Esophagus squamous epithelium (tissue), 5 donors: ENCODE data around the gene RBM39. TPM values are rescaled to one million over a fixed set of nuclear protein-coding genes. Genes with fewer than 3 reads are reported as not detected.
"Not testable (repeated sequence)": the region's sequence is repeated elsewhere in the genome, so short reads cannot be mapped to it uniquely, and the experiment has no call there.

Source experiments
- DNase-seq: peaks from one replicate; lab custom pipeline; 2025; lab: John Stamatoyannopoulos, UW
- H3K27ac ChIP-seq, 4 donors: fragments of 200-600 bp; sonication (generic); one replicate each; pipeline ENCODE4 v1.5.1; 2016 to 2019; ENCODE audit warnings: mild to moderate bottlenecking in 1 of 4
- H3K27me3 ChIP-seq, 4 donors: fragments of 200-600 bp; sonication (generic); 1 replicate in 3 of 4; 2 replicates in 1 of 4; pipeline versions ENCODE4 v1.5.1 to v1.6.0; 2017 to 2021; ENCODE audit warnings: antibody characterized with exemption in 1 of 4
- H3K36me3 ChIP-seq, 3 donors: fragments of 200-600 bp; sonication (generic); one replicate each; pipeline ENCODE4 v1.5.1; 2016 to 2019
- H3K4me1 ChIP-seq, 3 donors: fragments of 200-600 bp; sonication (generic); one replicate each; pipeline ENCODE4 v1.5.1; 2017 to 2019
- H3K4me3 ChIP-seq, 4 donors: fragments of 200-600 bp; sonication (generic); 1 replicate in 3 of 4; 2 replicates in 1 of 4; pipeline ENCODE4 v1.5.1; 2016 to 2019; ENCODE audit warnings: mild to moderate bottlenecking in 2 of 4, moderate library complexity in 1 of 4
- H3K9me3 ChIP-seq, 3 donors: fragments of 200-600 bp; sonication (generic); one replicate each; pipeline ENCODE4 v1.5.1; 2016 to 2019
- CTCF ChIP-seq, 6 experiments: fragments of 450-650 bp in 4 of 6; fragments of 200-600 bp in 2 of 6; sonication (generic) in 2 of 6; IDR thresholded peaks; one replicate each; pipeline ENCODE4 v1.5.1; 2016 to 2019; ENCODE audit warnings: antibody characterized with exemption in 6 of 6, mild to moderate bottlenecking in 4 of 6, moderate library complexity in 4 of 6
- POLR2A ChIP-seq, 4 donors: fragments of 450-650 bp; IDR thresholded peaks; one replicate each; pipeline ENCODE4 v1.6.1; 2017; ENCODE audit warnings: antibody characterized with exemption in 4 of 4, mild to moderate bottlenecking in 4 of 4, moderate library complexity in 3 of 4
- WGBS, 2 donors: methylation state at CpG; one replicate each; pipeline ENCODE4 v1.1.5; 2018; 5-methylcytosine and 5-hydroxymethylcytosine counted together
- intact Hi-C: fragments of 100-400 bp; cut with DNase I; formaldehyde crosslinking; loops from one replicate; pipeline ENCODE4 v1.15.0; 2022
- total RNA-seq, 4 donors: library from RNA; depleted of rRNA; stranded (reverse); fragments of >200 nt; gene quantifications; one replicate each; pipeline ENCODE4 v1.1.0, GENCODE V29; 2016
- donor health status: DM: yes; HTN: yes; CAD: no.

Gene RBM39
- total RNA-seq, 4 donors from 2014 or later = 149 to 326 (median 182) TPM

DNA sequence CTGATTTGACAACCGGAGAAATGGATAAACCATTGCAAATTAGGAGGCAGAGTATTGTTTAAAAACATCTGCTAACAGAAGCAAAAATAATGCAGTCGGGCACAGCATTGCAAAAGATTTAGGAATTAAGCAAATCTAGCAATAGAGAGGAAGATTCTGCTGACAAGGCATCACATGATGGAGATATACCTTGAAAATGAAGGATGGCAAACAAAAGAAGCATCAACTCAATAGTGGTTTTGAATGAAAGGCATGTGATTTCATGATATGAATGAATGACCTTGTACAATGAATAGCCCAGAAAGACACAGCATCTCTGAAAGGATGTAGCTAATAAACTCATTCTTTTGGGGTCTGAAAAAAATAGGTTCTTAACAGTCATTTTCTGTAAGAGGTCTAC is 8.6 kb upstream of the RBM39 start:
- TF ChIP-seq POLR2A (IDR thresholded peaks at IDR 0.05) (no peak), CTCF (IDR thresholded peaks at IDR 0.05) (no peak)
- Histone ChIP-seq H3K4me1 (peaks cover 0 to 18% (median 7%) of the 10 kb centered on the region in 3 donors), H3K27ac (peak overlapping the region in 1 of 4 donors; percentile 6), H3K36me3 (no peaks in the 10 kb centered on the region), H3K9me3 (no peaks in the 10 kb centered on the region), H3K27me3 (no peaks in the 10 kb centered on the region), H3K4me3 (no peak overlapping the region)
- intact Hi-C loops = no loop called here
- WGBS, 2 donors = 40 to 64% methylated on average over 2 of the region's 2 CpGs
- no peak for DNase-seq

GRCh38 chr20:35744492-35744841 is 2.4 kb upstream of the RBM39 start:
- H3K27me3 ChIP-seq, intact Hi-C loops, DNase-seq, H3K9me3 ChIP-seq: not testable (repeated sequence)
- Histone ChIP-seq H3K36me3 (peaks cover 0 to 15% (median 0%) of the 10 kb centered on the region in 3 donors), H3K4me3 (peak overlapping the region in 1 of 4 donors; percentile 80), H3K4me1 (peaks cover 10 to 48% (median 22%) of the 10 kb centered on the region in 3 donors), H3K27ac (peak overlapping the region; percentile 64 to 100 (median 97))
- 94 to 98% methylated on average over 3 of the region's 3 CpGs for WGBS, 2 donors

GRCh38 chr20:35743693-35744491 is 1.8 kb upstream of the RBM39 start:
- Histone ChIP-seq H3K27me3 (no peaks in the 10 kb centered on the region), H3K27ac (peak overlapping the region; percentile 96 to 100 (median 97)), H3K9me3 (no peaks in the 10 kb centered on the region), H3K36me3 (peaks cover 0 to 21% (median under 1%) of the 10 kb centered on the region in 3 donors), H3K4me1 (peaks cover 10 to 53% (median 28%) of the 10 kb centered on the region in 3 donors), H3K4me3 (peak overlapping the region in 3 of 4 donors; percentile 2 to 99 (median 80))
- TF ChIP-seq CTCF (IDR thresholded peaks at IDR 0.05) (no peak), POLR2A (IDR thresholded peaks at IDR 0.05) (no peak)
- WGBS, 2 donors = 51 to 63% methylated on average over 13 to 15 of the region's 15 CpGs
- DNase-seq = no peak
- intact Hi-C loops = no loop called here

GRCh38 chr20:35742741-35743523 is 872 bp upstream of the RBM39 start:
- Histone ChIP-seq H3K4me3 (peak overlapping the region; percentile 40 to 99 (median 78)), H3K27me3 (no peaks in the 10 kb centered on the region), H3K36me3 (peaks cover 0 to 30% (median 9%) of the 10 kb centered on the region in 3 donors), H3K9me3 (no peaks in the 10 kb centered on the region), H3K4me1 (peaks cover 10 to 63% (median 37%) of the 10 kb centered on the region in 3 donors), H3K27ac (peak overlapping the region; percentile 96 to 100 (median 97))
- TF ChIP-seq POLR2A (IDR thresholded peaks at IDR 0.05) (peak in 1 of 4 donors; percentile 50), CTCF (IDR thresholded peaks at IDR 0.05) (no peak)
- intact Hi-C loops = no loop called here
- DNase-seq = no peak
- WGBS, 2 donors = 2% methylated on average over 8 of the region's 8 CpGs

DNA sequence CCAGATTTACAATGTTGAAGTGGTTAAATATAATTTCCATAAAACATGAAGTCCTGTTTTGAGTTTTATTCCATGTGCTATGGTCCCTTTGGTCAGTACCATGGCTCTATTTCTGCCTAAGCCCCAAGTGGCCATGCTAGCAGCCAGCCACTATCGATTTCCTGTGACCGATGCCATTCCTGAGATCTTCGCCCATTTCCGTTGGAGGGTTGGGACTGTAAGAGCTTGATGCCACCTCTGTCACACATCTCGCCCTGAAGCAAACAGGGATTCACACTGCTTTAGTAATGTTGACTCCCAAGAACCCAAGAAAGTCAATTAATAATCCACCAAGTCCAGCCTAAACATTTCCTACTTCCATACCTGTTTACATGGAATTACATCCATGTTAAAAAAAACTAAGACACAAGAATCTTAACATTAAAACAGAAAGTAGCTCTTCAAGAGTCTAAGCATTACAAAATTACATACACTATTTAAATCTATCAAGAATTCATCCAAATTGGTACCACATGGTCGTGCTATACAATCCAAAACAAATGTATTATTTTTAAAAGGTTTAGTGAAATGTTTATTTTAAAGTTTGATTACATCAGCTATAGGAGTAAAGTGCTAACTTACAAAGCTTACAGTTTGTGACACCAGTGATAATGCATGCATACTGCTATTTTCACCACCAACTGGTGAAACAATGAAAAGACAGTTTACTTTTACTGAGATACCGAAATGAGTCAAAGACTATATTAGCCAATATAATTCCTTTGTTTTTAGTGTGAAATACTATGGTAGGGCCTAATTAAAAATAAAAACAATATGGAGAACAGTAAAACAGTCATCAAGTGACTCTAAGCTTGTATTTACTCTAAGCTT is 2.5 kb downstream of the RBM39 start:
- Histone ChIP-seq H3K4me1 (peaks cover 10 to 79% (median 57%) of the 10 kb centered on the region in 3 donors), H3K4me3 (peak overlapping the region in 3 of 4 donors; percentile 75 to 99 (median 80)), H3K36me3 (peaks cover 3 to 64% (median 30%) of the 10 kb centered on the region in 3 donors)

More for the DNA sequence above, 2.5 kb downstream of the RBM39 start:
- H3K9me3 ChIP-seq = no peaks in the 10 kb centered on the region
- TF ChIP-seq POLR2A (IDR thresholded peaks at IDR 0.05) (no peak), CTCF (IDR thresholded peaks at IDR 0.05) (peak in 3 of 6 experiments; percentile 17 to 47 (median 23))
- WGBS, 2 donors = 42 to 43% methylated on average over 7 of the region's 7 CpGs
- intact Hi-C loops = no loop called here
- H3K27ac ChIP-seq = peak overlapping the region; percentile 22 to 100 (median 99)
- no peaks in the 10 kb centered on the region for H3K27me3 ChIP-seq
- no peak for DNase-seq
